Right atrium auricular region (tissue), 2 donors: ENCODE data around the gene HDHD2. TPM values are rescaled to one million over a fixed set of nuclear protein-coding genes. Genes with fewer than 3 reads are reported as not detected.

Experiments
- DNase-seq: peaks from one replicate; pipeline ENCODE4 v3.0.0-alpha.2; 2019; ENCODE audit warnings: low spot score
- H3K27ac ChIP-seq, 2 donors: fragments of 200-600 bp; sonication (generic); 1 replicate in 1 of 2; 2 replicates in 1 of 2; pipeline ENCODE4 v1.5.1; 2016 to 2019
- H3K27me3 ChIP-seq, 2 donors: fragments of 200-600 bp; sonication (generic); one replicate each; pipeline versions ENCODE4 v1.5.1 to v1.6.0; 2017 to 2019
- H3K36me3 ChIP-seq: fragments of 200-600 bp; sonication (generic); one replicate; pipeline ENCODE4 v1.5.1; 2016
- H3K4me1 ChIP-seq, 2 donors: fragments of 200-600 bp; sonication (generic); one replicate each; pipeline versions ENCODE4 v1.5.1 to v1.6.0; 2017 to 2019
- H3K4me3 ChIP-seq, 2 donors: fragments of 200-600 bp; sonication (generic); 1 replicate in 1 of 2; 2 replicates in 1 of 2; pipeline ENCODE4 v1.5.1; 2017 to 2019; ENCODE audit warnings: mild to moderate bottlenecking in 1 of 2, moderate library complexity in 1 of 2
- H3K9me3 ChIP-seq, 2 donors: fragments of 200-600 bp; sonication (generic); one replicate each; pipeline ENCODE4 v1.5.1; 2019
- total RNA-seq, 2 donors: library from RNA; depleted of rRNA; stranded (reverse); fragments of >200 nt; gene quantifications; one replicate each; pipeline ENCODE4 v1.1.0, GENCODE V29; 2016
- TF ChIP-seq, protein P1 (sequence below), 2 donors: fragments of 200-600 bp; sonication (generic); IDR thresholded peaks; one replicate each; pipeline ENCODE4 v1.5.1; 2019; ENCODE audit warnings: antibody characterized with exemption in 2 of 2

The HDHD2 gene
- total RNA-seq, 2 donors from 2014 or later = 15.7 to 36.0 TPM

DNA sequence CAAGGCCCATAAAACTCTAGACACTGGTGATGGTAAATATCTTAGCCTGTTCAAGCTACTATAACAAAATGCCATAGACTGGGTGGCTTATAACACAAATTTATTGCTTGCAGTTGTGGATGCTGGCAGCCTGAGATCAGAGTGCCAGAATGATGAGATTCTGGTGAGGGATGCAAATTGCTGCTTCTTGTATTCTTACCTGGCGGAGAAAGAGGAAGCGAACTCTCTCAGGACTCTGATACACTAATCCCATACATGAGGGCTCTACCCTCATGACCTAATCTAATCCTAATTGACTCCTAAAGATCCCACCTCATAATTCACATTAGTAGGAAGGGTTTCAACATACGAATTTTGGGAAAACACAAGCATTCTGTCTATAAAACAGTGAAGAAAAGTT, 30.5 kb upstream of the HDHD2 start:
- Histone ChIP-seq H3K4me3 (no peak overlapping the region), H3K4me1 (no peaks in the 10 kb centered on the region), H3K27me3 (no peaks in the 10 kb centered on the region), H3K36me3 (no peaks in the 10 kb centered on the region), H3K27ac (no peak overlapping the region), H3K9me3 (no peaks in the 10 kb centered on the region)
- TF ChIP-seq, protein P1, sequence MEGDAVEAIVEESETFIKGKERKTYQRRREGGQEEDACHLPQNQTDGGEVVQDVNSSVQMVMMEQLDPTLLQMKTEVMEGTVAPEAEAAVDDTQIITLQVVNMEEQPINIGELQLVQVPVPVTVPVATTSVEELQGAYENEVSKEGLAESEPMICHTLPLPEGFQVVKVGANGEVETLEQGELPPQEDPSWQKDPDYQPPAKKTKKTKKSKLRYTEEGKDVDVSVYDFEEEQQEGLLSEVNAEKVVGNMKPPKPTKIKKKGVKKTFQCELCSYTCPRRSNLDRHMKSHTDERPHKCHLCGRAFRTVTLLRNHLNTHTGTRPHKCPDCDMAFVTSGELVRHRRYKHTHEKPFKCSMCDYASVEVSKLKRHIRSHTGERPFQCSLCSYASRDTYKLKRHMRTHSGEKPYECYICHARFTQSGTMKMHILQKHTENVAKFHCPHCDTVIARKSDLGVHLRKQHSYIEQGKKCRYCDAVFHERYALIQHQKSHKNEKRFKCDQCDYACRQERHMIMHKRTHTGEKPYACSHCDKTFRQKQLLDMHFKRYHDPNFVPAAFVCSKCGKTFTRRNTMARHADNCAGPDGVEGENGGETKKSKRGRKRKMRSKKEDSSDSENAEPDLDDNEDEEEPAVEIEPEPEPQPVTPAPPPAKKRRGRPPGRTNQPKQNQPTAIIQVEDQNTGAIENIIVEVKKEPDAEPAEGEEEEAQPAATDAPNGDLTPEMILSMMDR (IDR thresholded peaks at IDR 0.05) = no peak
- no peak for DNase-seq

DNA sequence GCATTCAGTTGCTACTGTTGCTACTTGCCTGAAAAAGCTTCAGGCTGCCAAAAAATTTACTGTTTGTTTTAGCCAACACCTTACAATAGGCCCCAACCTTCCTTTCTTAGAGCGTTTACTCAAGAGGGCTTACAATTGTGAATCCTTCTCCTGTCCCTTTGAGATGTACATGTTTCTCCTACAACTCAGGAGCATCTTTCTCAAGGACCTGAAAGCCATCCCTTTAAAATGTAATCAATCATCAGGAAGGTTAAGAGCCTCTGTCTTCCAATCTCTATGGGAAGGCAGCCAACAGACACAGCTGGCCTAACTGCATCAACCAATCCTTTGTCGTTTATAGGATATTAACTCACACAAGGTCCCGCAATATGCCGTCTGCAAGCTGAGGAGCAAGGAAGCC, 29.2 kb upstream of the HDHD2 start:
- H3K36me3 ChIP-seq = no peaks in the 10 kb centered on the region
- H3K4me3 ChIP-seq = no peak overlapping the region
- peaks cover 0 to 10% of the 10 kb centered on the region in 2 donors for H3K4me1 ChIP-seq
- H3K27me3 ChIP-seq = no peaks in the 10 kb centered on the region
- no peaks in the 10 kb centered on the region for H3K9me3 ChIP-seq
- DNase-seq = no peak
- TF ChIP-seq, protein P1 (IDR thresholded peaks at IDR 0.05) = no peak
- H3K27ac ChIP-seq = no peak overlapping the region

DNA sequence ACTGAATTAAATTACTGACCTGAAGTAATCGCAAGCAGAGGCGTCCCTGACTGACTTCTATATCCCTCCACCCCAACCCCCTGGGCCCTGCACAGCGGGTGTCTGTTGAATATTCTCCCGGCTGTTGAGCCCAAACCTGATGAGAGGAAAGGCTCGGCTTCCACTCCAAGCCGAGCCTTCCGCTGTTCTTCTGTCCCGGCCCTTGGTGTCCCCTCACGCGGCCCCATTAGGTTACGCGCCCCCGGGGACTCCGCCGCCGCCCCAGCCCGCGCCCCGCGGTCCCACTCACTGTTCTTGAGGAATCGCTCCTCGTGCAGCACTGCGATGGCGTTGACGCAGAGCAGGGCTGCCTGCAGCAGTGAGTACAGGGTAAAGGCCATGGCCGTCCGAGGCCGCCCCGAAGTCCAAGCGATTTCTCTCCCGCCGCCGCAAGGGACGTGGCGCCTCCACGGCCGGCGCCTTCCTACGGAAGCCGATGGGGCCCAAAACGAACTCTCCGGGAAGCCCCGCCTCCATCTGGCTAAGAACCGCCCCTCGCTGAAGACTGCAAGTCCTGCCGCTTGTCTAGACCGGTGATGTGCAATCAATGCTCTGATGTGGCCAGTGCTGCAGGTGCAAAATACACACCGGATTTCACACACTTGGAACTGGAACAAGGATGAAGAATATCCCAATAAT, 25.7 kb upstream of the HDHD2 start, which contains the start of gene IER3IP1:
Gene IER3IP1 (minus strand): TSS at position 467 of the 678 bp plus-strand sequence. CDS start 87 bp downstream, at position 380.
- Histone ChIP-seq H3K4me1 (peaks cover 0 to 25% of the 10 kb centered on the region in 2 donors), H3K27ac (peak within 1 kb of the TSS; percentile 78 to 84), H3K36me3 (no peaks in the 10 kb centered on the region), H3K27me3 (no peaks in the 10 kb centered on the region), H3K9me3 (no peaks in the 10 kb centered on the region), H3K4me3 (peak within 1 kb of the TSS; percentile 82 to 89)
- TF ChIP-seq, protein P1 (IDR thresholded peaks at IDR 0.05) = peak in 1 of 2 donors; percentile 49
- peak; percentile 93 for DNase-seq

DNA sequence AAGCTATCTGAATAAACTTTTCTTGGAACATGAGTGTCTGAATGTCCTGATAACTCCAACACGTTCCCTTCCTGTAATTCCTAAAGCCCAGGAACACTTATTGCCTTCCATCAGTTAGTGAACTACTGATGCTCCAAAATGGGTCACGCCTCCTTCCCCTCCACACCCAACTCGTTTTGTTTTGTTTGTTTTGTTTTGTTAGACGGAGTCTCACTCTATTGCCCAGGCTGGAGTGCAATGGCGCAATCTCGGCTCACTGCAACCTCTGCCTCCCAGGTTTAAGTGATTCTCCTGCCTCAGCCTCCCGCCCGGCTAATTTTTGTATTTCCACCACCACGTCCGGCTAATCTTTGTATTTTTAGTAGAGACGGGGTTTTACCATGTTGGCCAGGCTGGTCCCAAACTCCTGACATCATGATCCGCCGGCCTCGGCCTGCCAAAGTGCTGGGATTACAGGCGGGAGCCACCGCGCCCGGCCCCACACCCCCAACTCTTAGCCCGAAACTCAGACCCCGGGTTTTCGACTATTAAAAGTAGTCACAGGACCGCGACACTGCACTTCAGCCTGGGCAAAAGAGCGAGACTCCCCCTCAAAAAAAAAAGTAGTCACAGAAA, 25.1 kb upstream of the HDHD2 start:
- DNase-seq = no peak

DNA sequence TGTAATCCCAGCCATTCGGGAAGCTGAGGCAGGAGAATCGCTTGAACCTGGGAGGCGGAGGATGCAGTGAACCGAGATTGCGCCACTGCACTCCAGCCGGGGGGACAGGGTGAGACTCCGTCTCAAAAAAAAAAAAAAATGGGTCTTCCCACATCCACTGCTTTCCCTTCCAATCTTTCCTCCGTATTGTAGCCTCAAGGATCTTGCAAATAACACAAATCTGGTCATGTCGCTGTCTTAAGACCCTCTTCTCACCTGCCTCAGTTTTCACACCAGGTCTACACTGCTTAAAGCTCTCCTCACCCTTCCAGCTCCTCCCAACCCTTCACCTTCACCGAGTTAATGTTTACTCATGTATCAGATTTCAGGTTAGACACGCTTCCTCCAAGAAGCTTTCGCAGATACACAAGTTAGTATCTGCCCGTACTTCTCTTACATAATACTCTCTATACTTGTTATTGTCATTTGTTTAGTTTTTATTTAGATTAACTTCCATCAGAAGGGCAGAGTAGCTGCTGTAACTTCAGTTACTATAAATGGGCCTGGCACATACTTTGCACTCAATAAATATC, 24.3 kb upstream of the HDHD2 start:
- no peak for DNase-seq
- peak overlapping the region; percentile 82 to 89 for H3K4me3 ChIP-seq
- TF ChIP-seq, protein P1 (IDR thresholded peaks at IDR 0.05) = no peak
- H3K27ac ChIP-seq = no peak overlapping the region
- H3K36me3 ChIP-seq = no peaks in the 10 kb centered on the region
- no peaks in the 10 kb centered on the region for H3K27me3 ChIP-seq
- H3K9me3 ChIP-seq = no peaks in the 10 kb centered on the region
- peaks cover 0 to 25% of the 10 kb centered on the region in 2 donors for H3K4me1 ChIP-seq

More for the DNA sequence above, 25.1 kb upstream of the HDHD2 start:
- TF ChIP-seq, protein P1 (IDR thresholded peaks at IDR 0.05) = no peak
- Histone ChIP-seq H3K27ac (peak overlapping the region; percentile 78 to 84), H3K9me3 (no peaks in the 10 kb centered on the region), H3K4me1 (peaks cover 0 to 25% of the 10 kb centered on the region in 2 donors), H3K4me3 (peak overlapping the region; percentile 82 to 89), H3K36me3 (no peaks in the 10 kb centered on the region), H3K27me3 (no peaks in the 10 kb centered on the region)
